ENCODE measurements around the gene HMBS.

HMBS gene

DNA sequence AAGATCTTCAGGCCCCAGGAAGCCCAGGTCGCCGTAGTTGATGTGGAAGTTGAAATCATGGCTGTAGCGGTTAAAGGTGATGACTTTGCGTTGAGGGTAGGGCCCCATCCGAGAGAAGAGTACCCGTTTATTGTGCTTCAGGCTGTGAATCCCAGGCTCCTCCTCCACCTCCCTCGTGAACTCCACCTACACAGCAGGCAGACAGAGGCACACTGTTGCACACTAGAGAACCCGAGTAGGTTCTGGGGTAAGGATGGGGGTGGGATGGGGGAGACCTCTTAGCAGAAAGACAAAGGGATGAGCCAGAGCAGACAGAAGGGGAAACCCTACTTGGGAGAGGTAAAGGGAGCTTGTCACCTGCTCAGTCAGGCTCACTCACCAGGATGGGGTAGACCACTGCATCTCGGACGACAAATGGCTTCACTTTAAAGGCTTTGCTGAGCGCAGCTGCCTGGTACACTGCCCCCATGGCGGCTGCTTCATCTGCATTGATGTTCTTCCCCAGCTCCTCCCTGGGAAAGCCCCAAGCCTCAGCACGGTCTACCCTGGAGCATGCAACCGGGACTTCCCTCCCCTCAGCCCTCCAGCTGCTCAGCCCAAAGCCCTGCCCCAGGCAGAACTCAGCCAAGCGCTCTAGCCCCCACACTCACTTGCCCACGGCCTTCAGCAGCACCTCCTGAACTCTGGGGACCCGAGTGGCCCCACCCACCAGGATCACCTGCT is 33.1 kb upstream of the HMBS start:
- no peak overlapping the region for H2AFZ ChIP-seq (ENCODE audit: low read depth, low read length, severe bottlenecking)
- H3K9me2 ChIP-seq (replicated peaks; ENCODE audit: insufficient read depth, low read length): no peaks in the 10 kb centered on the region
- no peak overlapping the region for H3K4me2 ChIP-seq (ENCODE audit: low read depth, low read length, poor library complexity, severe bottlenecking)
- H4K20me1 ChIP-seq (ENCODE audit: low read depth, low read length): no peaks in the 10 kb centered on the region
- H3F3A ChIP-seq (ENCODE audit: insufficient read depth): no peaks in the 10 kb centered on the region
- H3K4me3 ChIP-seq (ENCODE audit: insufficient read depth, low read length, poor library complexity, severe bottlenecking): no peak overlapping the region
- TF ChIP-seq, protein P1, sequence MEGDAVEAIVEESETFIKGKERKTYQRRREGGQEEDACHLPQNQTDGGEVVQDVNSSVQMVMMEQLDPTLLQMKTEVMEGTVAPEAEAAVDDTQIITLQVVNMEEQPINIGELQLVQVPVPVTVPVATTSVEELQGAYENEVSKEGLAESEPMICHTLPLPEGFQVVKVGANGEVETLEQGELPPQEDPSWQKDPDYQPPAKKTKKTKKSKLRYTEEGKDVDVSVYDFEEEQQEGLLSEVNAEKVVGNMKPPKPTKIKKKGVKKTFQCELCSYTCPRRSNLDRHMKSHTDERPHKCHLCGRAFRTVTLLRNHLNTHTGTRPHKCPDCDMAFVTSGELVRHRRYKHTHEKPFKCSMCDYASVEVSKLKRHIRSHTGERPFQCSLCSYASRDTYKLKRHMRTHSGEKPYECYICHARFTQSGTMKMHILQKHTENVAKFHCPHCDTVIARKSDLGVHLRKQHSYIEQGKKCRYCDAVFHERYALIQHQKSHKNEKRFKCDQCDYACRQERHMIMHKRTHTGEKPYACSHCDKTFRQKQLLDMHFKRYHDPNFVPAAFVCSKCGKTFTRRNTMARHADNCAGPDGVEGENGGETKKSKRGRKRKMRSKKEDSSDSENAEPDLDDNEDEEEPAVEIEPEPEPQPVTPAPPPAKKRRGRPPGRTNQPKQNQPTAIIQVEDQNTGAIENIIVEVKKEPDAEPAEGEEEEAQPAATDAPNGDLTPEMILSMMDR (IDR thresholded peaks at IDR 0.05; ENCODE audit: insufficient read depth, low read length, poor library complexity, severe bottlenecking): no peak
- no peak for TF ChIP-seq EZH2phosphoT487 (conservative IDR thresholded peaks at IDR 0.05; ENCODE audit: low read length)
- peaks cover 16% of the 10 kb centered on the region for H3K79me2 ChIP-seq (ENCODE audit: insufficient read depth, low read length)
- H3K36me3 ChIP-seq (ENCODE audit: low read length): 0 out of 2 replicates have a peak, but pooled peaks cover 2% of the 10 kb centered on the region
- H3K27me3 ChIP-seq (ENCODE audit: low read length): no peaks in the 10 kb centered on the region
- H3K9ac ChIP-seq (ENCODE audit: low read length): no peak overlapping the region
- no peak overlapping the region for H3K27ac ChIP-seq (ENCODE audit: low read depth, low read length)
- no peaks in the 10 kb centered on the region for H3K9me3 ChIP-seq (ENCODE audit: insufficient read depth, low read length)

DNA sequence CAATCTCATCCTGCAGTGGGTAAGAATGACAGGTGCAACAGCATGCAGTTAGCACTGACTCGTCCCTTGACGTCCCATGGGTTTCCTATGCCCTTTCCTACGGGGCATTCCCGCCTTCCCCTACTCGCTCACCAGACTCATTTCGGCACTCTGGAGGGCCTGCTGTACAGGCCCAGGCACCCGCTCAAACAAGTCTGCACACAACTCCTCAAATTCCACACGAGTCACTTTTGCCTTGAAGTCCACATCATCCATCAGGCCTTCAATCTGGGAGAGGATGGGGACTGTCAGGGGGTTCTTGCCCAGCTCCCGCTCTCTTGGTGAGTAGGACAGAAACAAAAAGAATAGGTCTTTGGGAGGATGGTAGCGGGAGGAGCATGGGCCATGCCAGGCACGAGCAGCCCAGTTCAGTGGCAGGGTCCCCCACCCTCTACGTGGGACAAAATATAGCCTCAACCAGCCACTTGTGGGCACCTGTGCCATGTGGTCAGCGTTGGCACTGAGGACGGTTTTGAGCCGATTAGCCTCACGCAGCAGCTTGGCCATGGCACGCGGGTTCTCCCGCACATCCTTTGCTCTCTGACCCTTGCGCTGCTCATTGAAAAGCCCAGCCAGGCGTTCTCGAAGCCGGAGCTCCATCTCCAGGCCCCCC is 32.4 kb upstream of the HMBS start:
- TF ChIP-seq, protein P1 (IDR thresholded peaks at IDR 0.05; ENCODE audit: insufficient read depth, low read length, poor library complexity, severe bottlenecking): no peak
- no peak for TF ChIP-seq EZH2phosphoT487 (conservative IDR thresholded peaks at IDR 0.05; ENCODE audit: low read length)
- Histone ChIP-seq H3K9me2 (replicated peaks; ENCODE audit: insufficient read depth, low read length) (no peaks in the 10 kb centered on the region), H3K27me3 (ENCODE audit: low read length) (no peaks in the 10 kb centered on the region), H3K9ac (ENCODE audit: low read length) (no peak overlapping the region), H3K9me3 (ENCODE audit: insufficient read depth, low read length) (no peaks in the 10 kb centered on the region), H2AFZ (ENCODE audit: low read depth, low read length, severe bottlenecking) (no peak overlapping the region), H4K20me1 (ENCODE audit: low read depth, low read length) (no peaks in the 10 kb centered on the region), H3F3A (ENCODE audit: insufficient read depth) (no peaks in the 10 kb centered on the region), H3K27ac (ENCODE audit: low read depth, low read length) (no peak overlapping the region), H3K79me2 (ENCODE audit: insufficient read depth, low read length) (peaks cover 16% of the 10 kb centered on the region), H3K36me3 (ENCODE audit: low read length) (0 out of 2 replicates have a peak, but pooled peaks cover 2% of the 10 kb centered on the region), H3K4me2 (ENCODE audit: low read depth, low read length, poor library complexity, severe bottlenecking) (no peak overlapping the region), H3K4me3 (ENCODE audit: insufficient read depth, low read length, poor library complexity, severe bottlenecking) (no peak overlapping the region)

DNA sequence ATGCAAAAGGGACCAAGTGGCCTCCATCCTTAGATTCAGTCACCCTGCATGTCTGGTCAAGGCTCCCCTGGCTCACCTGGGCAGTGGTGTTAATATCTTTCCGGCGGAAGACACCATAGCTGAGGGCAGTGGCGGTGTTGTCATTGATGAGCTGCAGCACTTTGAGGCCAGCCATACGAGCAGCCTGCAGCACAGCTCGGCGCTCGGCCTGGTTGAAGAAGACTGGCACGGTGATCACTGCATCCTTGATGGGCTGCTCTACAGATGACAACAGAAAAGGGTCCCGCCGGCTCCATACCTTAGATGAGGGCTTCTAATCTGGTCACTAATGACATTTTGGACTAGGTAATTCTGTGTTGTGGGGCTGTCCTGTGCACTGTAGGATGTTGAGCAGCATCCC is 30.3 kb upstream of the HMBS start:
- Histone ChIP-seq H3K27ac (ENCODE audit: low read depth, low read length) (no peak overlapping the region), H3K9me2 (replicated peaks; ENCODE audit: insufficient read depth, low read length) (no peaks in the 10 kb centered on the region), H4K20me1 (ENCODE audit: low read depth, low read length) (no peaks in the 10 kb centered on the region), H3K36me3 (ENCODE audit: low read length) (no peaks in the 10 kb centered on the region), H3K79me2 (ENCODE audit: insufficient read depth, low read length) (peaks cover 27% of the 10 kb centered on the region), H3F3A (ENCODE audit: insufficient read depth) (no peaks in the 10 kb centered on the region), H3K27me3 (ENCODE audit: low read length) (no peaks in the 10 kb centered on the region), H2AFZ (ENCODE audit: low read depth, low read length, severe bottlenecking) (no peak overlapping the region), H3K4me3 (ENCODE audit: insufficient read depth, low read length, poor library complexity, severe bottlenecking) (no peak overlapping the region), H3K9ac (ENCODE audit: low read length) (no peak overlapping the region), H3K4me2 (ENCODE audit: low read depth, low read length, poor library complexity, severe bottlenecking) (no peak overlapping the region), H3K9me3 (ENCODE audit: insufficient read depth, low read length) (no peaks in the 10 kb centered on the region)
- TF ChIP-seq, protein P1 (IDR thresholded peaks at IDR 0.05; ENCODE audit: insufficient read depth, low read length, poor library complexity, severe bottlenecking): no peak
- no peak for TF ChIP-seq EZH2phosphoT487 (conservative IDR thresholded peaks at IDR 0.05; ENCODE audit: low read length)
